DND-41 (cell line): ENCODE results near the gene FTO.

Source experiments
- ATAC-seq: fragments of 200-7000 bp; cut with Tn5 transposase; 3 replicates; pipeline ENCODE4 v1.9.1; 2021; ENCODE audit warnings: low read depth; ENCODE audit not compliant: insufficient read depth
- DNase-seq: peaks from one replicate; pipeline ENCODE4 v3.0.0-alpha.2; 2020
- H2AFZ ChIP-seq: 2 replicates; pipeline ENCODE4 v1.6.0; 2012; ENCODE audit warnings: low read depth, low read length
- H3K27ac ChIP-seq: 2 replicates; pipeline ENCODE4 v1.5.1; 2012; ENCODE audit warnings: low read length, inconsistent platforms
- H3K27me3 ChIP-seq: fragments of 200-600 bp; sonication (generic); 2 replicates; pipeline ENCODE4 v1.6.0; 2012; ENCODE audit warnings: low read length, mild to moderate bottlenecking, inconsistent platforms; ENCODE audit not compliant: insufficient read depth, poor library complexity
- H3K36me3 ChIP-seq: 2 replicates; pipeline ENCODE4 v1.5.1; 2012; ENCODE audit warnings: low read length, inconsistent platforms; ENCODE audit not compliant: insufficient read depth
- H3K4me1 ChIP-seq: 2 replicates; pipeline ENCODE4 v1.5.1; 2012; ENCODE audit warnings: mild to moderate bottlenecking, low read length; ENCODE audit not compliant: insufficient read depth
- H3K4me2 ChIP-seq: 2 replicates; pipeline ENCODE4 v1.6.0; 2012; ENCODE audit warnings: mild to moderate bottlenecking, moderate library complexity, low read length, inconsistent platforms; ENCODE audit not compliant: insufficient read depth
- H3K4me3 ChIP-seq, 2 experiments: fragments of 200-600 bp in 1 of 2; shearing (Covaris generic) in 1 of 2; 2 replicates each; pipeline ENCODE4 v1.5.1; 2012 to 2016; ENCODE audit warnings: inconsistent platforms in 2 of 2, low read length in 2 of 2, mild to moderate bottlenecking in 2 of 2, low read depth in 1 of 2, moderate library complexity in 1 of 2
- H3K79me2 ChIP-seq: 2 replicates; pipeline ENCODE4 v1.6.0; 2012; ENCODE audit warnings: low read length, inconsistent platforms; ENCODE audit not compliant: insufficient read depth
- H3K9ac ChIP-seq: 2 replicates; pipeline ENCODE4 v1.6.0; 2012; ENCODE audit warnings: low read depth, mild to moderate bottlenecking, inconsistent platforms, low read length, moderate library complexity
- H3K9me3 ChIP-seq: 2 replicates; pipeline ENCODE4 v1.5.1; 2012; ENCODE audit warnings: low read length, moderate library complexity, mild to moderate bottlenecking, inconsistent platforms; ENCODE audit not compliant: insufficient read depth, severe bottlenecking
- H4K20me1 ChIP-seq: 2 replicates; pipeline ENCODE4 v1.6.0; 2012; ENCODE audit warnings: low read length; ENCODE audit not compliant: insufficient read depth
- EZH2 ChIP-seq: IDR thresholded peaks from 3 replicates; pipeline ENCODE4 v1.6.1; 2012; ENCODE audit warnings: borderline replicate concordance, low read depth, mild to moderate bottlenecking, moderate library complexity, low read length, inconsistent platforms; ENCODE audit not compliant: severe bottlenecking
- TF ChIP-seq, protein P1 (sequence below): IDR thresholded peaks from 2 replicates; pipeline ENCODE4 v1.5.1; 2012; ENCODE audit warnings: borderline replicate concordance, low read length, moderate library complexity, mild to moderate bottlenecking; ENCODE audit not compliant: poor library complexity, severe bottlenecking; ENCODE audit errors: extremely low read depth

Gene FTO

DNA sequence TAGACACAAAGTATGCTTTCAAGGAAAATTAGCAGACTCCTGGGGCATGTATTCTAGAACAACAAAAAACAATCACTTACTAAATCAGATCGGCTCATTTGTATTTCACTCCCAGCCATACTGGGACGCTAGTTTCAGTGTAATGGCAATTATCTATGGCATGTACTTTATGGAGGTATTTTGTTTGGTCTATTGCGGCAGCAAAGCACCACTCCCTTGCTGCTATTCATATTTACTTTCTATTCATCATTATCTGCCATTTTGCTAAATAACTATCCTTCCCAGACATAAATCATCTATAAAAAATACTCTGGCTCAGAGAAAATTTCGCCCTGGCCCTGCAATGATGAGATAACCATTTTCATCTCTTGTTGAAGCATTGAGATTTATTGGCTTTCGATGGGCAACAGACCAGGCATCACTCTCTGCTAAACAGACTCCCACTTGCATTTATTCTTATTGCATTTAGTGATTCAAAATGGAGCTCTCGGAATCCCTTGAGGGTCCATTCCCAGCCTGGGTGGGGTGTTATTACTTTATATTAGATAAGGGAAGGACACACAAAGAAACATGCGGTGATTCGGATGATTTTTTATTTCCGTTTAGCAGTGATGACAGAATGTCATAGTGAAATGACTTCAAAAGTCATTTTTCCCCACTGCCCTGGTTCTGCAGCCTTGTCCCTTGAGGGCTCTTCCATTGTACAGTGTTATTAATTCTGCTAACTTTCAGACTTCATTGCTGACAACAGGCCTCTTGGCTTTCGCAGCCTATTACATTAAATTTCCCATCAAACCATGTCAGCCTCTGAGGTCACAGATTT lies 356.9 kb downstream of the FTO start:
- no peak for ATAC-seq
- no peak overlapping the region for H3K4me2 ChIP-seq
- H3K27ac ChIP-seq: peak overlapping the region; percentile 27; the same call in 1 of the 2 replicates

GRCh38 chr16:54061454-54061853 lies 357.5 kb downstream of the FTO start:
- Histone ChIP-seq H3K9ac (no peak overlapping the region), H4K20me1 (no peaks in the 10 kb centered on the region), H3K4me2 (no peak overlapping the region), H3K4me3 (no peak overlapping the region), H3K27ac (peak overlapping the region; percentile 63), H3K27me3 (no peaks in the 10 kb centered on the region), H3K36me3 (no peaks in the 10 kb centered on the region), H3K4me1 (peaks cover 42% of the 10 kb centered on the region), H3K9me3 (no peaks in the 10 kb centered on the region), H3K79me2 (no peaks in the 10 kb centered on the region), H2AFZ (no peak overlapping the region)
- DNase-seq (no peak), ATAC-seq (no peak)
- TF ChIP-seq EZH2: no peak
- TF ChIP-seq, protein P1, sequence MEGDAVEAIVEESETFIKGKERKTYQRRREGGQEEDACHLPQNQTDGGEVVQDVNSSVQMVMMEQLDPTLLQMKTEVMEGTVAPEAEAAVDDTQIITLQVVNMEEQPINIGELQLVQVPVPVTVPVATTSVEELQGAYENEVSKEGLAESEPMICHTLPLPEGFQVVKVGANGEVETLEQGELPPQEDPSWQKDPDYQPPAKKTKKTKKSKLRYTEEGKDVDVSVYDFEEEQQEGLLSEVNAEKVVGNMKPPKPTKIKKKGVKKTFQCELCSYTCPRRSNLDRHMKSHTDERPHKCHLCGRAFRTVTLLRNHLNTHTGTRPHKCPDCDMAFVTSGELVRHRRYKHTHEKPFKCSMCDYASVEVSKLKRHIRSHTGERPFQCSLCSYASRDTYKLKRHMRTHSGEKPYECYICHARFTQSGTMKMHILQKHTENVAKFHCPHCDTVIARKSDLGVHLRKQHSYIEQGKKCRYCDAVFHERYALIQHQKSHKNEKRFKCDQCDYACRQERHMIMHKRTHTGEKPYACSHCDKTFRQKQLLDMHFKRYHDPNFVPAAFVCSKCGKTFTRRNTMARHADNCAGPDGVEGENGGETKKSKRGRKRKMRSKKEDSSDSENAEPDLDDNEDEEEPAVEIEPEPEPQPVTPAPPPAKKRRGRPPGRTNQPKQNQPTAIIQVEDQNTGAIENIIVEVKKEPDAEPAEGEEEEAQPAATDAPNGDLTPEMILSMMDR: no peak

More for the DNA sequence above, 356.9 kb downstream of the FTO start:
- H3K79me2 ChIP-seq: no peaks in the 10 kb centered on the region
- no peak for DNase-seq
- no peaks in the 10 kb centered on the region for H4K20me1 ChIP-seq
- H3K9ac ChIP-seq: no peak overlapping the region
- H3K27me3 ChIP-seq: no peaks in the 10 kb centered on the region
- TF ChIP-seq, protein P1: no peak
- no peak for TF ChIP-seq EZH2
- no peaks in the 10 kb centered on the region for H3K9me3 ChIP-seq
- H3K4me1 ChIP-seq: peaks cover 48% of the 10 kb centered on the region
- H3K36me3 ChIP-seq: no peaks in the 10 kb centered on the region
- no peak overlapping the region for H2AFZ ChIP-seq
- H3K4me3 ChIP-seq: no peak overlapping the region

GRCh38 chr16:54062361-54063278 lies 358.7 kb downstream of the FTO start:
- H3K9ac ChIP-seq: no peak overlapping the region
- no peaks in the 10 kb centered on the region for H4K20me1 ChIP-seq
- peaks cover 35% of the 10 kb centered on the region for H3K4me1 ChIP-seq
- H3K4me3 ChIP-seq: no peak overlapping the region
- H3K36me3 ChIP-seq: no peaks in the 10 kb centered on the region
- peak; percentile 71 for ATAC-seq
- no peaks in the 10 kb centered on the region for H3K9me3 ChIP-seq
- peak overlapping the region; percentile 63 for H3K27ac ChIP-seq
- no peak overlapping the region for H3K4me2 ChIP-seq
- no peaks in the 10 kb centered on the region for H3K27me3 ChIP-seq
- TF ChIP-seq, protein P1: peak; percentile 45
- no peak for TF ChIP-seq EZH2
- no peak overlapping the region for H2AFZ ChIP-seq
- no peaks in the 10 kb centered on the region for H3K79me2 ChIP-seq
- peak; percentile 48 for DNase-seq
